Measurements from ENCODE around the gene LAMA4.
A peak's percentile ranks its signal among the peaks of the same experiment; 100 is the strongest.

Gene LAMA4

GRCh38 chr6:112241820-112242429, 12.4 kb downstream of the LAMA4 start:
- no peak overlapping the region for H3K4me3 ChIP-seq (replicated peaks in 1 of 2; ENCODE audit: low read depth in 2 of 2, low read length in 2 of 2)
- TF ChIP-seq CTCF (IDR thresholded peaks at IDR 0.05; ENCODE audit: low read depth, low read length), result no peak
- no peak for DNase-seq (ENCODE audit: low read depth in 2 of 2)

GRCh38 chr6:112237595-112237994, 16.8 kb downstream of the LAMA4 start:
- H3K4me3 ChIP-seq (replicated peaks in 1 of 2; ENCODE audit: low read depth in 2 of 2, low read length in 2 of 2), result no peak overlapping the region
- DNase-seq (ENCODE audit: low read depth in 2 of 2), result peak; percentile 89 to 99
- TF ChIP-seq CTCF (IDR thresholded peaks at IDR 0.05; ENCODE audit: low read depth, low read length), result no peak

DNA sequence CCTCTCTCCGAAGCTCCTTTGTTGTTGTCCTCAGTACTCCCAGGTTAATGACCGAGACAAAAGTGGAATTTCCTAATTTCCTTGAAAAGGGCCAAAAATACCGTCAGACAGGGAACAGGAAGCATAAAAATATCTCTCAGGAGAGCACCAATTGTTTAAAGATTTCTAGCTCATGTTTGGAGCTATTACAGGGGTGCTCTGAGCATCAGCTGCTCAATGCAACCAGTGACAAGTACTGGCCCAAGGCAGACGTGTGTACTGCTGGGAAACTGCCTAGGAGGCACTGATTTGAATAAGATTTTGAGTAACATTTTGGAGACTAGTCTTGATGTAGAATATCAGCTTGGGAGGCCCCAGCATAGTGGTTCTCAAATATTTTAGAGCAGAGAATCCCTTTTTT, 17.3 kb downstream of the LAMA4 start:
- no peak overlapping the region for H3K4me3 ChIP-seq (replicated peaks in 1 of 2; ENCODE audit: low read depth in 2 of 2, low read length in 2 of 2)
- no peak for TF ChIP-seq CTCF (IDR thresholded peaks at IDR 0.05; ENCODE audit: low read depth, low read length)
- peak; percentile 66 to 78 for DNase-seq (ENCODE audit: low read depth in 2 of 2)

- DNase-seq (ENCODE audit: low read depth in 2 of 2), result peak; percentile 90 to 98
- H3K4me3 ChIP-seq (replicated peaks in 1 of 2; ENCODE audit: low read depth in 2 of 2, low read length in 2 of 2), result no peak overlapping the region
- TF ChIP-seq CTCF (IDR thresholded peaks at IDR 0.05; ENCODE audit: low read depth, low read length), result no peak
Measured at GRCh38 chr6:112235956-112236355, 18.4 kb downstream of the LAMA4 start.

DNA sequence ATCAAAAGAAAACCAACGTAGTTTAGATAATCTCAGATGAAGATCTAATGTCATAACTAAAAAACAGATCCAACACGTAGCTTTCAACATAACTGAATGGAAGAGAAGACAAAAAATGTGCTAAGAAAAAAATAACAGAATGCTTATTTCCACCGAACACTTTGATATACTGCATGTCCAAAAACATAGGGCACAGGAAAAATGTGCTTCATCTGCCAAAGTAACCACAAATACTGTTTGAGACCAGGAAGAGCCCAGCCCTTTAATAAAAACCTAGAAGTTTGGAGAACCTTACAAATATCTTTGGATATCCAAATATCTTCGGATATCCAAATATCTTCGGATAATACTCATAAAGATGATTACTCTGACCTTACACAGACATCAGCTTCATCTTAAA, 19.8 kb downstream of the LAMA4 start:
- DNase-seq (ENCODE audit: low read depth in 2 of 2), result peak; percentile 67 to 77
- no peak overlapping the region for H3K4me3 ChIP-seq (replicated peaks in 1 of 2; ENCODE audit: low read depth in 2 of 2, low read length in 2 of 2)
- no peak for TF ChIP-seq CTCF (IDR thresholded peaks at IDR 0.05; ENCODE audit: low read depth, low read length)

GRCh38 chr6:112233847-112234246, 20.5 kb downstream of the LAMA4 start:
- no peak overlapping the region for H3K4me3 ChIP-seq (replicated peaks in 1 of 2; ENCODE audit: low read depth in 2 of 2, low read length in 2 of 2)
- TF ChIP-seq CTCF (IDR thresholded peaks at IDR 0.05; ENCODE audit: low read depth, low read length), result no peak
- peak; percentile 87 to 93 for DNase-seq (ENCODE audit: low read depth in 2 of 2)

- peak; percentile 88 to 94 for DNase-seq (ENCODE audit: low read depth in 2 of 2)
- no peak overlapping the region for H3K4me3 ChIP-seq (replicated peaks in 1 of 2; ENCODE audit: low read depth in 2 of 2, low read length in 2 of 2)
Measured at GRCh38 chr6:112232845-112233256, 21.5 kb downstream of the LAMA4 start.

More at GRCh38 chr6:112232845-112233256, 21.5 kb downstream of the LAMA4 start:
- no peak for TF ChIP-seq CTCF (IDR thresholded peaks at IDR 0.05; ENCODE audit: low read depth, low read length)

Measured in cardiac fibroblast (primary cell).